Stomach (tissue), 4 donors: ENCODE results near the gene NUDT6.

ENCODE experiments used
- CTCF ChIP-seq, 7 experiments: fragments of 450-650 bp in 4 of 7; fragments of 200-600 bp in 3 of 7; sonication (generic) in 3 of 7; IDR thresholded peaks; one replicate each; pipeline ENCODE4 v1.5.1; 2016 to 2019; ENCODE audit warnings: antibody characterized with exemption in 7 of 7, control low read depth in 2 of 7, mild to moderate bottlenecking in 1 of 7
- EP300 ChIP-seq: sonication (generic); formaldehyde crosslinking; IDR thresholded peaks from one replicate; pipeline ENCODE4 v1.6.1; 2017; ENCODE audit warnings: antibody characterized with exemption

- TF ChIP-seq CTCF (IDR thresholded peaks at IDR 0.05) (no peak), EP300 (no peak)
These were observed 48.4 kb downstream of the NUDT6 start for GRCh38 chr4:122873821-122874593.
